K562 (cell line): ENCODE data around the gene HINT3. TPM values are rescaled to one million over a fixed set of nuclear protein-coding genes. Genes with fewer than 3 reads are reported as not detected.
A peak's percentile ranks its signal among the peaks of the same experiment; 100 is the strongest.

Experiments used
- RBFOX2 ChIP-seq: fragments of 200-400 bp; formaldehyde crosslinking; IDR thresholded peaks from 2 replicates; pipeline ENCODE4 v1.6.1; 2017; ENCODE audit warnings: low read depth, mild to moderate bottlenecking, low read length, moderate library complexity
- ZNF253 ChIP-seq: fragments of 250-450 bp; sonication (Bioruptor Pico); conservative IDR thresholded peaks from 2 replicates; pipeline ENCODE4 v1.6.1; 2021; ENCODE audit warnings: mild to moderate bottlenecking
- ZNF785 ChIP-seq: fragments of 250-450 bp; sonication (Bioruptor Pico); IDR thresholded peaks from 2 replicates; pipeline ENCODE4 v1.4.0; 2020; ENCODE audit warnings: mild to moderate bottlenecking
- polyA plus RNA-seq, 8 experiments: library from polyadenylated mRNA; depleted of rRNA in 4 of 8; stranded (reverse) in 5 of 8; unstranded in 3 of 8; fragments of >200 nt; fragmentation: Nextera tagmentation in 2 of 8; fragmentation: Illumina TruSeq in 1 of 8; extraction: Ambion mirVana in 2 of 8; extraction: Trizol in 1 of 8; gene quantifications; 2 replicates each; pipeline versions ENCODE4 v1.2.1 to v1.2.3, GENCODE V29; 2011 to 2014; ENCODE audit warnings: inconsistent platforms in 1 of 8, missing spikeins in 1 of 8
- total RNA-seq, 7 experiments: library from RNA; depleted of rRNA in 6 of 7; stranded (reverse); fragments of >200 nt in 6 of 7; fragmentation: Illumina TruSeq in 2 of 7; extraction: Trizol in 2 of 7; gene quantifications; 2 replicates each; pipeline versions ENCODE4 v1.2.1 to v1.2.3, GENCODE V29; 2011 to 2021; ENCODE audit warnings: low replicate concordance in 1 of 7
- TF ChIP-seq, protein P1 (sequence below), 2 experiments: fragments of 450-650 bp; IDR thresholded peaks; 2 replicates each; pipeline ENCODE4 v1.6.1; 2016; ENCODE audit warnings: mild to moderate bottlenecking in 2 of 2, borderline replicate concordance in 1 of 2, low read depth in 1 of 2, moderate library complexity in 1 of 2
- TF ChIP-seq, protein P2 (sequence below): fragments of 450-650 bp; IDR thresholded peaks from 2 replicates; pipeline ENCODE4 v1.6.1; 2017; ENCODE audit warnings: antibody characterized with exemption, mild to moderate bottlenecking
- TF ChIP-seq, protein P3 (sequence below), 2 experiments: fragments of 450-650 bp; conservative IDR thresholded peaks; 2 replicates each; pipeline ENCODE4 v1.6.1; 2017; ENCODE audit warnings: mild to moderate bottlenecking in 2 of 2, moderate library complexity in 2 of 2
- TF ChIP-seq, protein P4 (sequence below): fragments of 450-650 bp; formaldehyde crosslinking; IDR thresholded peaks from 2 replicates; pipeline ENCODE4 v1.4.0; 2020; ENCODE audit warnings: mild to moderate bottlenecking, moderate library complexity

Gene HINT3
- total and polyA plus RNA-seq, 9 of the 15 experiments (the other 6 are each of a cell fraction or from before 2014, with no cell fraction given) = 1.4 to 16.6 (median 10.8) TPM

DNA sequence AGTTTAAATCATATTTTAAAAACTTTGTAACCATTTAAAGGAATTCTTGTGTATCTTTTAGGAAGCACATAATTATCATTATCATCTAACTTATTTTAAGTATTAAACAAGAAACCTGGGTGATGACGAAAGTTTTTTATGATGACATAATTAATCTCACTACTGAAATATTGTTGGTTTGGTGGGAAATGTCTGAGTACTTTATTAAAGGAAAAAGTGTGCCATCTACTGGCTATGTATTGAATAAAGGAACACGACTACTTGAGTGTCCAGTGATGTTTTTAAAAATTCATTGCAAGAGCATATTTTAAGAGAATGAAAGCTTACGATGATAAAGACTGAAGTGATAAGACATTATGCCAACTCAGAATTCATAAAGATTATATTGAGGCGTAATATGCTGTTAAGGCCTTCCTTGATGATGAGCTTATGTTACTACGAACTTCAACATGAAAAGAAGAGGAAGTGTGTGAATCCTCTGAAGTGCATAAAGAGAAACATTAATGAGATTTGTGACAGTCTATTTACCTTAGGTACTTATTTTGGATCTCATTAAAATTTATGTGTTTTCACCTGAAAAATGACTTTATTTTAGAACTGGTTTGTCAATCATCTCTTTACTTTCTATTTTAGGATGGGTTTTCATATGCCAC is 17.8 kb downstream of the HINT3 start (continued):
- TF ChIP-seq, protein P1, sequence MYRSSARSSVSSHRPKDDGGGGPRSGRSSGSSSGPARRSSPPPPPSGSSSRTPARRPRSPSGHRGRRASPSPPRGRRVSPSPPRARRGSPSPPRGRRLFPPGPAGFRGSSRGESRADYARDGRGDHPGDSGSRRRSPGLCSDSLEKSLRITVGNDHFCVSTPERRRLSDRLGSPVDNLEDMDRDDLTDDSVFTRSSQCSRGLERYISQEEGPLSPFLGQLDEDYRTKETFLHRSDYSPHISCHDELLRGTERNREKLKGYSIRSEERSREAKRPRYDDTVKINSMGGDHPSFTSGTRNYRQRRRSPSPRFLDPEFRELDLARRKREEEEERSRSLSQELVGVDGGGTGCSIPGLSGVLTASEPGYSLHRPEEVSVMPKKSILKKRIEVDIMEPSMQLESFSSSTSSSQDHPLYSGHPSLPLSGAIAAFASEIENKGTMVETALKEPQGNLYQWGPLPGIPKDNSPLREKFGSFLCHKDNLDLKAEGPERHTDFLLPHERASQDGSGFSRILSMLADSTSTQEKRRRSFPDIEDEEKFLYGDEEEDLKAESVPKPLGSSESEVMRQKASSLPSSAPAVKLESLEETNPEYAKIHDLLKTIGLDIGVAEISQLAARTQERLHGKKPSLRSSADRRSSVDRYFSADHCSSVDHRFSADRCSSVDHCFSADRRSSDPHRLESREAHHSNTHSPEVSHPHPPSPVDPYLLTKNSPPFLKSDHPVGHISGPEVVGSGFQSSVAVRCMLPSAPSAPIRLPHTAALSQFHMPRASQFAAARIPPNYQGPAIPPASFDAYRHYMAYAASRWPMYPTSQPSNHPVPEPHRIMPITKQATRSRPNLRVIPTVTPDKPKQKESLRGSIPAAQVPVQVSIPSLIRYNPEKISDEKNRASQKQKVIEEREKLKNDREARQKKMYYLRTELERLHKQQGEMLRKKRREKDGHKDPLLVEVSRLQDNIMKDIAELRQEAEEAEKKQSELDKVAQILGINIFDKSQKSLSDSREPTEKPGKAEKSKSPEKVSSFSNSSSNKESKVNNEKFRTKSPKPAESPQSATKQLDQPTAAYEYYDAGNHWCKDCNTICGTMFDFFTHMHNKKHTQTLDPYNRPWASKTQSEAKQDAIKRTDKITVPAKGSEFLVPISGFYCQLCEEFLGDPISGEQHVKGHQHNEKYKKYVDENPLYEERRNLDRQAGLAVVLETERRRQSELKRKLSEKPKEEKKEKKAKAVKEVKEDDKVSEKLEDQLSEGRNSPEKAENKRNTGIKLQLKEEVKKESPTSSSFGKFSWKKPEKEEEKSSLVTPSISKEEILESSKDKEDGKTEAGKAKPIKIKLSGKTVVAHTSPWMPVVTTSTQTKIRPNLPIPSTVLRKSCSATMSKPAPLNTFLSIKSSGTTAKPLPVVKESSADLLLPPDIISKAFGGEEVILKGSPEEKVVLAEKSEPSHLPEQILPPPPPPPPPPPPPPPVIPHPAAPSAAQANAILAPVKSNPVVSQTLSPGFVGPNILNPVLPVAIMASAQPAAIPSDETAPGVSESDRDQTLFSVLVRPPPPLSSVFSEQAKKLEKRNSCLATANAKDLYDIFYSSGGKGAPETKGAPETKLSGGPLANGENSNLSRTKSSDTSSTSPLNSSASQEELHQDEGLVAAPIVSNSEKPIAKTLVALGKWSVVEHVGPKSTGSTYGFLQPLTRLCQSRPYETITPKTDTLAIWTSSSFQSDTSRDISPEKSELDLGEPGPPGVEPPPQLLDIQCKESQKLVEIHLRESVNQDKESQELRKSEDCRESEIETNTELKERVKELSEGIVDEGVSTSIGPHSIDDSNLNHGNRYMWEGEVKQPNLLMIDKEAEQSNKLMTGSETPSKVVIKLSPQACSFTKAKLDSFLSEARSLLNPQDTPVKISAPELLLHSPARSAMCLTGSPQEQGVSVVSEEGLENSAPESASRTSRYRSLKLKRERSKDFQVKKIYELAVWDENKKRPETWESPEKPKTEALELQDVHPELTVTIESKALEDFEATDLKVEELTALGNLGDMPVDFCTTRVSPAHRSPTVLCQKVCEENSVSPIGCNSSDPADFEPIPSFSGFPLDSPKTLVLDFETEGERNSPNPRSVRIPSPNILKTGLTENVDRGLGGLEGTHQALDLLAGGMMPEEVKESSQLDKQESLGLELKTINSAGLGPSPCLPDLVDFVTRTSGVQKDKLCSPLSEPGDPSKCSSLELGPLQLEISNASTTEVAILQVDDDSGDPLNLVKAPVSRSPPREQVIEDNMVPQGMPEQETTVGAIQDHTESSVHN (IDR thresholded peaks at IDR 0.05; ENCODE audit: borderline replicate concordance in 1 of 2, low read depth in 1 of 2) = no peak
- TF ChIP-seq, protein P2, sequence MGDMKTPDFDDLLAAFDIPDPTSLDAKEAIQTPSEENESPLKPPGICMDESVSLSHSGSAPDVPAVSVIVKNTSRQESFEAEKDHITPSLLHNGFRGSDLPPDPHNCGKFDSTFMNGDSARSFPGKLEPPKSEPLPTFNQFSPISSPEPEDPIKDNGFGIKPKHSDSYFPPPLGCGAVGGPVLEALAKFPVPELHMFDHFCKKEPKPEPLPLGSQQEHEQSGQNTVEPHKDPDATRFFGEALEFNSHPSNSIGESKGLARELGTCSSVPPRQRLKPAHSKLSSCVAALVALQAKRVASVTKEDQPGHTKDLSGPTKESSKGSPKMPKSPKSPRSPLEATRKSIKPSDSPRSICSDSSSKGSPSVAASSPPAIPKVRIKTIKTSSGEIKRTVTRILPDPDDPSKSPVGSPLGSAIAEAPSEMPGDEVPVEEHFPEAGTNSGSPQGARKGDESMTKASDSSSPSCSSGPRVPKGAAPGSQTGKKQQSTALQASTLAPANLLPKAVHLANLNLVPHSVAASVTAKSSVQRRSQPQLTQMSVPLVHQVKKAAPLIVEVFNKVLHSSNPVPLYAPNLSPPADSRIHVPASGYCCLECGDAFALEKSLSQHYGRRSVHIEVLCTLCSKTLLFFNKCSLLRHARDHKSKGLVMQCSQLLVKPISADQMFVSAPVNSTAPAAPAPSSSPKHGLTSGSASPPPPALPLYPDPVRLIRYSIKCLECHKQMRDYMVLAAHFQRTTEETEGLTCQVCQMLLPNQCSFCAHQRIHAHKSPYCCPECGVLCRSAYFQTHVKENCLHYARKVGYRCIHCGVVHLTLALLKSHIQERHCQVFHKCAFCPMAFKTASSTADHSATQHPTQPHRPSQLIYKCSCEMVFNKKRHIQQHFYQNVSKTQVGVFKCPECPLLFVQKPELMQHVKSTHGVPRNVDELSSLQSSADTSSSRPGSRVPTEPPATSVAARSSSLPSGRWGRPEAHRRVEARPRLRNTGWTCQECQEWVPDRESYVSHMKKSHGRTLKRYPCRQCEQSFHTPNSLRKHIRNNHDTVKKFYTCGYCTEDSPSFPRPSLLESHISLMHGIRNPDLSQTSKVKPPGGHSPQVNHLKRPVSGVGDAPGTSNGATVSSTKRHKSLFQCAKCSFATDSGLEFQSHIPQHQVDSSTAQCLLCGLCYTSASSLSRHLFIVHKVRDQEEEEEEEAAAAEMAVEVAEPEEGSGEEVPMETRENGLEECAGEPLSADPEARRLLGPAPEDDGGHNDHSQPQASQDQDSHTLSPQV = 0 out of 2 replicates have a peak, but pooled peaks have one; percentile 41
- no peak for TF ChIP-seq ZNF253 (CRISPR knock-in tag)
- TF ChIP-seq, protein P3, sequence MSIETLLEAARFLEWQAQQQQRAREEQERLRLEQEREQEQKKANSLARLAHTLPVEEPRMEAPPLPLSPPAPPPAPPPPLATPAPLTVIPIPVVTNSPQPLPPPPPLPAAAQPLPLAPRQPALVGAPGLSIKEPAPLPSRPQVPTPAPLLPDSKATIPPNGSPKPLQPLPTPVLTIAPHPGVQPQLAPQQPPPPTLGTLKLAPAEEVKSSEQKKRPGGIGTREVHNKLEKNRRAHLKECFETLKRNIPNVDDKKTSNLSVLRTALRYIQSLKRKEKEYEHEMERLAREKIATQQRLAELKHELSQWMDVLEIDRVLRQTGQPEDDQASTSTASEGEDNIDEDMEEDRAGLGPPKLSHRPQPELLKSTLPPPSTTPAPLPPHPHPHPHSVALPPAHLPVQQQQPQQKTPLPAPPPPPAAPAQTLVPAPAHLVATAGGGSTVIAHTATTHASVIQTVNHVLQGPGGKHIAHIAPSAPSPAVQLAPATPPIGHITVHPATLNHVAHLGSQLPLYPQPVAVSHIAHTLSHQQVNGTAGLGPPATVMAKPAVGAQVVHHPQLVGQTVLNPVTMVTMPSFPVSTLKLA (conservative IDR thresholded peaks at IDR 0.05) = 0 out of 4 replicates have a peak, but pooled peaks of 1 of the 2 experiments have one; percentile 8
- TF ChIP-seq, protein P4, sequence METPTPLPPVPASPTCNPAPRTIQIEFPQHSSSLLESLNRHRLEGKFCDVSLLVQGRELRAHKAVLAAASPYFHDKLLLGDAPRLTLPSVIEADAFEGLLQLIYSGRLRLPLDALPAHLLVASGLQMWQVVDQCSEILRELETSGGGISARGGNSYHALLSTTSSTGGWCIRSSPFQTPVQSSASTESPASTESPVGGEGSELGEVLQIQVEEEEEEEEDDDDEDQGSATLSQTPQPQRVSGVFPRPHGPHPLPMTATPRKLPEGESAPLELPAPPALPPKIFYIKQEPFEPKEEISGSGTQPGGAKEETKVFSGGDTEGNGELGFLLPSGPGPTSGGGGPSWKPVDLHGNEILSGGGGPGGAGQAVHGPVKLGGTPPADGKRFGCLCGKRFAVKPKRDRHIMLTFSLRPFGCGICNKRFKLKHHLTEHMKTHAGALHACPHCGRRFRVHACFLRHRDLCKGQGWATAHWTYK = no peak
- no peak for TF ChIP-seq ZNF785 (CRISPR knock-in tag)
- no peak for TF ChIP-seq RBFOX2
